ENCODE results near the gene FAS.
A peak's percentile ranks its signal among the peaks of the same experiment; 100 is the strongest.

The FAS gene

GRCh38 chr10:88991899-88992320 lies 1.3 kb downstream of the FAS start:
- H3K36me3 ChIP-seq (ENCODE audit: control insufficient read depth in 2 of 2, insufficient read depth in 1 of 2, low read length in 2 of 2) = no peaks in the 10 kb centered on the region
- H3K4me3 ChIP-seq (ENCODE audit: low read depth, low read length) = peak overlapping the region; percentile 86
- no peaks in the 10 kb centered on the region for H3K9me3 ChIP-seq (ENCODE audit: control insufficient read depth, insufficient read depth, low read depth, low read length)
- POLR2A ChIA-PET = interaction anchor here (0.7 to 1.5 kb wide), 3 partner anchors 9 to 400 kb away, joined by 3 to 5 read pairs (median 5); partner anchors contain the start of genes IFIT1 and STAMBPL1
- peaks cover 19% of the 10 kb centered on the region for H3K4me1 ChIP-seq (ENCODE audit: control insufficient read depth, insufficient read depth, low read length)
- TF ChIP-seq ZNF621 (tag by site-specific recombination; IDR thresholded peaks at IDR 0.05) = no peak
- 0 out of 2 replicates have a peak, but pooled peaks have one; percentile 3 for TF ChIP-seq ZNF626 (tag by site-specific recombination; IDR thresholded peaks at IDR 0.05)
- no peak for TF ChIP-seq ZBTB20 (tag by site-specific recombination; IDR thresholded peaks at IDR 0.05)
- peak; percentile 83 for TF ChIP-seq ZSCAN30 (tag by site-specific recombination; IDR thresholded peaks at IDR 0.05)
- TF ChIP-seq PRDM4 (tag by site-specific recombination; IDR thresholded peaks at IDR 0.05) = no peak
- TF ChIP-seq TSHZ1 (tag by site-specific recombination; IDR thresholded peaks at IDR 0.05; ENCODE audit: borderline replicate concordance) = peak; percentile 29; the same call in 1 of the 2 replicates
- TF ChIP-seq GFI1B (tag by site-specific recombination; IDR thresholded peaks at IDR 0.05) = no peak
- TF ChIP-seq ZNF692 (tag by site-specific recombination; IDR thresholded peaks at IDR 0.05) = 0 out of 2 replicates have a peak, but pooled peaks have one; percentile 23
- TF ChIP-seq ZNF768 (tag by site-specific recombination; IDR thresholded peaks at IDR 0.05) = peak; percentile 100
- no peak for TF ChIP-seq ZNF341 (tag by site-specific recombination; IDR thresholded peaks at IDR 0.05; ENCODE audit: low read depth)
- peak; percentile 59 for TF ChIP-seq ZNF664 (tag by site-specific recombination; IDR thresholded peaks at IDR 0.05)
- TF ChIP-seq ZNF311 (tag by site-specific recombination; IDR thresholded peaks at IDR 0.05; ENCODE audit: borderline replicate concordance) = no peak
- no peak for TF ChIP-seq ZNF791 (tag by site-specific recombination; IDR thresholded peaks at IDR 0.05)
- TF ChIP-seq MZF1 (tag by site-specific recombination; IDR thresholded peaks at IDR 0.05; ENCODE audit: borderline replicate concordance) = peak; percentile 93
- no peak for TF ChIP-seq BCL11A (tag by site-specific recombination; IDR thresholded peaks at IDR 0.05; ENCODE audit: low read depth)
- peak; percentile 41; the same call in 1 of the 2 replicates for TF ChIP-seq TRIM28 (IDR thresholded peaks at IDR 0.05; ENCODE audit: borderline replicate concordance, low read length)
- TF ChIP-seq ZNF146 (tag by site-specific recombination; IDR thresholded peaks at IDR 0.05) = no peak
- TF ChIP-seq ZBTB17 (tag by site-specific recombination; IDR thresholded peaks at IDR 0.05) = peak; percentile 61; the same call in 1 of the 2 replicates
- TF ChIP-seq ZFP3 (tag by site-specific recombination; IDR thresholded peaks at IDR 0.05; ENCODE audit: low read depth) = peak; percentile 4; the same call in 1 of the 2 replicates
- peak; percentile 93 for TF ChIP-seq ZNF580 (tag by site-specific recombination; IDR thresholded peaks at IDR 0.05)
- TF ChIP-seq YY1 (tag by site-specific recombination; IDR thresholded peaks at IDR 0.05) = peak; percentile 47; the same call in 1 of the 2 replicates
- no peak for TF ChIP-seq PRDM1 (tag by site-specific recombination; IDR thresholded peaks at IDR 0.05)
- no peak for TF ChIP-seq ZNF292 (tag by site-specific recombination; IDR thresholded peaks at IDR 0.05; ENCODE audit: borderline replicate concordance, low read depth)
- TF ChIP-seq ZNF366 (tag by site-specific recombination; conservative IDR thresholded peaks at IDR 0.05) = no peak
- TF ChIP-seq HOXA7 (CRISPR knock-in tag; IDR thresholded peaks at IDR 0.05; ENCODE audit: borderline replicate concordance) = no peak
- TF ChIP-seq ZNF223 (tag by site-specific recombination; IDR thresholded peaks at IDR 0.05) = no peak
- 0 out of 2 replicates have a peak, but pooled peaks have one; percentile 36 for TF ChIP-seq ZNF843 (tag by site-specific recombination; IDR thresholded peaks at IDR 0.05)
- 0 out of 2 replicates have a peak, but pooled peaks have one; percentile 43 for TF ChIP-seq ZSCAN16 (tag by site-specific recombination; IDR thresholded peaks at IDR 0.05)
- no peak for TF ChIP-seq SALL2 (tag by site-specific recombination; IDR thresholded peaks at IDR 0.05; ENCODE audit: borderline replicate concordance)
- CTCF ChIA-PET = interaction anchor here (0.7 to 7.4 kb wide), 8 partner anchors 12 to 224 kb away, joined by 3 to 137 read pairs (median 5); no protein-coding TSS in a partner anchor
- peak overlapping the region; percentile 97 for H3K27ac ChIP-seq (ENCODE audit: extremely low read depth, low read depth, low read length)
